ENCODE results near the gene GPATCH11. TPM values are rescaled to one million over a fixed set of nuclear protein-coding genes. Genes with fewer than 3 reads are reported as not detected.

GPATCH11 gene
- total RNA-seq = 7.8 TPM
- long read RNA-seq, transcript GPATCH11-202 (9 exons, 3,906 nt) = major isoform, 13 of 29 reads
- long read RNA-seq, partial matches to known transcripts = 8 of 29 reads
- long read RNA-seq, other reads (novel, unspliced or antisense) = 4 of 29 reads

DNA sequence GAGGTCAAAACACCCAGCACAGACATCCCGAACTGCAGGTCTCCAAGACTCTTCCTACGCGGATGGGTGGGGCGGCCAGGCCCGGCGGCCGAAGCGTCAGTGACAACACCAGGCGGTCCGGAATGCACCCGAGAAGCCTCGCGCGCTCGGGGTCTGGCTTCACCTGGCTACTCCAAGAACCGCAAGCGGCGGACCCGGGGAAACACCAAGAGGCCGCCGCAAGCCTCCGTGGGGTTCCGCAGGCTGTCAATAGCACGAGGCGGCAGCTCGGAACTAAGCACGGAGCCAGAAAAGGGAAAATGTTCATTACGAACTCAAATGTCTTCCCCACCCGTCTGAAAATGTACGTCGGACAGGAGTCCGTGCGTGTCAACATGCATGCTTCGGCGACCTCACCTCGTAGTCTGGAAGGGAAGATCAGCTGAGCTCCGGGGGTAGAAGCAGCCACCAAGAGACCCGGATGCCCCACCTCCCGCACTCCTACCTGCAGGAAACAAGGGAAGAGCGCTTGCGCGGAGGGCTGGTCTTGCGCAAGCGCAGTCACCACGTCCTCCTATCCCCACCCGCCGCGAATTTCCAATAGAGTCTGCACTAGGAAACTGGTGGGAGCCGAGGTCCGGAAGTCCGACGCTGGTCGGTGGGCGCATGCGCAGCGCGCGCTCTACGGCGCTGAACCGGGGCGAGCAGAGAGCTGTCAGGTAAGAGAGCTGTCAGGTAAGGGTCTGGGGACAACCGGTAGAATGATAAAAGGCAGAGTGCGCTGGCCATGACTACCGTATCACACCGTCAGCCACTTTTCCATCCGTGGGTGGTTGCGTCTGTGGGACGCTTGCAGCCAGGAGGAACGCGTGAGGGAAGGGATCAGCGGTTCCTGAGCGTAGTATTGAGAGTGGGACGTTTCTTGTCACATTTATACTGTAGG, at the start of gene GPATCH11, which contains the start of gene HEATR5B:
GPATCH11 (plus strand) TSS at position 646 of the 922 bp plus-strand sequence. CDS start 3,864 bp downstream, outside the sequence.
HEATR5B (minus strand) TSS at position 500 of the 922 bp plus-strand sequence. CDS start 958 bp downstream, outside the sequence.
- H3K4me3 ChIP-seq = peak within 1 kb of the TSS; percentile 90
- no peaks in the 10 kb centered on the region for H3K9me3 ChIP-seq
- H3K4me1 ChIP-seq = peaks cover 40% of the 10 kb centered on the region
- intact Hi-C loops (cut with DNase I) = no loop called here
- DNase-seq (peak; percentile 96), ATAC-seq (peak; percentile 96)
- no peaks in the 10 kb centered on the region for H3K27me3 ChIP-seq
- H3K36me3 ChIP-seq = peaks cover 11% of the 10 kb centered on the region
- H3K27ac ChIP-seq = peak within 1 kb of the TSS; percentile 88
- TF ChIP-seq, protein P1, sequence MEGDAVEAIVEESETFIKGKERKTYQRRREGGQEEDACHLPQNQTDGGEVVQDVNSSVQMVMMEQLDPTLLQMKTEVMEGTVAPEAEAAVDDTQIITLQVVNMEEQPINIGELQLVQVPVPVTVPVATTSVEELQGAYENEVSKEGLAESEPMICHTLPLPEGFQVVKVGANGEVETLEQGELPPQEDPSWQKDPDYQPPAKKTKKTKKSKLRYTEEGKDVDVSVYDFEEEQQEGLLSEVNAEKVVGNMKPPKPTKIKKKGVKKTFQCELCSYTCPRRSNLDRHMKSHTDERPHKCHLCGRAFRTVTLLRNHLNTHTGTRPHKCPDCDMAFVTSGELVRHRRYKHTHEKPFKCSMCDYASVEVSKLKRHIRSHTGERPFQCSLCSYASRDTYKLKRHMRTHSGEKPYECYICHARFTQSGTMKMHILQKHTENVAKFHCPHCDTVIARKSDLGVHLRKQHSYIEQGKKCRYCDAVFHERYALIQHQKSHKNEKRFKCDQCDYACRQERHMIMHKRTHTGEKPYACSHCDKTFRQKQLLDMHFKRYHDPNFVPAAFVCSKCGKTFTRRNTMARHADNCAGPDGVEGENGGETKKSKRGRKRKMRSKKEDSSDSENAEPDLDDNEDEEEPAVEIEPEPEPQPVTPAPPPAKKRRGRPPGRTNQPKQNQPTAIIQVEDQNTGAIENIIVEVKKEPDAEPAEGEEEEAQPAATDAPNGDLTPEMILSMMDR (IDR thresholded peaks at IDR 0.05) = no peak

DNA sequence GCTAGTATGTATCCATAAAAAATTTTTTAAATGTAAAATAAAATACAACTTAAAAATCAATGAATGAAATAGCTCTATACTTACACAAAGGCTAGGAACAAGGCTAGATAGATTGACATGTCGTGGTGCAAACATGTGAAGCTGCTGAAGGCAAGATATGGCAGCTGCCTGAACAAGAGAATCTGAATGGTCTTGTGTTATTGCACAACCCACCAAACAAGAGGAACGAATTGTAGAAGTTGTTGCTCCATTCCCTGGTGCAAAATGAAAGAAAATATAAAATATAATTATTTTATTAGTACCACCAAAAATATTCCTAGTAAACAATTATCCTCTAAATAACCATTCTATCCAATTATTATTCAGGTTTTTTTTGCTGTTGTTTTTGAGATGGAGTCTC, 46.5 kb upstream of the GPATCH11 start:
- Histone ChIP-seq H3K27me3 (no peaks in the 10 kb centered on the region), H3K36me3 (peaks cover 69% of the 10 kb centered on the region), H3K4me3 (no peak overlapping the region), H3K4me1 (no peaks in the 10 kb centered on the region), H3K27ac (no peak overlapping the region), H3K9me3 (no peaks in the 10 kb centered on the region)
- TF ChIP-seq, protein P1 (IDR thresholded peaks at IDR 0.05) = no peak
- DNase-seq (no peak), ATAC-seq (no peak)
- intact Hi-C loops (cut with DNase I) = no loop called here

DNA sequence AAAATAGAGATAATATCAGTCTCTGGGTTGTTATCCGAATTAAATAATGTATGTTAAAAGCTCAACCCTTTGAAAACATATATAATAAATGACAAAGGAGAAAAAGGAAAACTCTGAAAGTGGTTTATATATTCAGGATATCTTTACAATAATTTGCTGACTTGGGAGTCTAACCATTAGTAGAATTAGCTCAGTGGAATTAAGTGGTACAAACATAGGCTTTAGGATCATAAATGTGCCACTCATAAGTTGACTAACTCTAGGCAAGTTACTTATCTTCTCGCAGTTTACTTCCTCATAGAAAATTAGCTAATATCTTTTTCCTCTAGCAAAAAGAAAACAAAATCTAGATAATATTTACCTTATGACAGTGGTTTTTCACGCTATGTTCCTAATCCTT, 44.7 kb upstream of the GPATCH11 start:
- Histone ChIP-seq H3K4me3 (no peak overlapping the region), H3K9me3 (no peaks in the 10 kb centered on the region), H3K27ac (no peak overlapping the region), H3K27me3 (no peaks in the 10 kb centered on the region), H3K4me1 (no peaks in the 10 kb centered on the region), H3K36me3 (peaks cover 68% of the 10 kb centered on the region)
- intact Hi-C loops (cut with DNase I) = no loop called here
- DNase-seq (no peak), ATAC-seq (no peak)
- TF ChIP-seq, protein P1 (IDR thresholded peaks at IDR 0.05) = no peak

DNA sequence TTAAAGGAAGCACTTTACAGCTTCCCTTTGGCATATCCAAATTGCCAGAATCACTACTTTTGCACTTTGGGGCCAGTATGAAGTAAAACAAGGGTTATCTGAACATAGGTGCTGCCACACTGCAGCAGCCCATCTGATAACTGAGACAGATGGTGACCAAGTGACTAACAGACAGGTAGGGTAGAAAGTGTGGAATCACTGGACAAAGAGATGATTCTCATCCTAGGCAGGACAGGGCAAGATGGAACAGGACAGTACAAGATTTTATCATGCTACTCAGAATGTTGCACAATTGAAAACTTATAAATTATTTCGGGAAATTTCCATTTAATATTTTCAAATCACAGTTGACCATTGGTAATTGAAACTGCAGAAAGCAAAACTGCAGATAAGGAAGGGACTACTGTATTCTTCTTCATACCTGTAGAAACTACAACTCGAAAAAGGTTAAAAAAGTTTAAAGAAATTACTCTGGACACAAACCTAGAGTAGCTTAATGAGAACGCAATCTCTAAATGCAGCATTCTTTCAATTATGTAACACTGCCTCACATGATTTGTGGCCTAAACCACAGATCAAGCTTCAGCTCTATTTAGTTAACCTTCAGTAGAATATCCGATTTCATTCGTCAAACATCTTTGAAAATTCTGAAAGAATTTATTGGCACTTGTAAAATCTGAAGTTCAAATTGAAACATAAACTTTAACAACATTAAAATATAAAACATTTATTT, 31.6 kb upstream of the GPATCH11 start:
- intact Hi-C loops (cut with DNase I) = no loop called here
- ATAC-seq (no peak), DNase-seq (no peak)
- H3K4me3 ChIP-seq = no peak overlapping the region
- no peaks in the 10 kb centered on the region for H3K9me3 ChIP-seq
- peaks cover 94% of the 10 kb centered on the region for H3K36me3 ChIP-seq
- H3K4me1 ChIP-seq = no peaks in the 10 kb centered on the region
- TF ChIP-seq, protein P1 (IDR thresholded peaks at IDR 0.05) = no peak
- H3K27ac ChIP-seq = no peak overlapping the region
- H3K27me3 ChIP-seq = no peaks in the 10 kb centered on the region

DNA sequence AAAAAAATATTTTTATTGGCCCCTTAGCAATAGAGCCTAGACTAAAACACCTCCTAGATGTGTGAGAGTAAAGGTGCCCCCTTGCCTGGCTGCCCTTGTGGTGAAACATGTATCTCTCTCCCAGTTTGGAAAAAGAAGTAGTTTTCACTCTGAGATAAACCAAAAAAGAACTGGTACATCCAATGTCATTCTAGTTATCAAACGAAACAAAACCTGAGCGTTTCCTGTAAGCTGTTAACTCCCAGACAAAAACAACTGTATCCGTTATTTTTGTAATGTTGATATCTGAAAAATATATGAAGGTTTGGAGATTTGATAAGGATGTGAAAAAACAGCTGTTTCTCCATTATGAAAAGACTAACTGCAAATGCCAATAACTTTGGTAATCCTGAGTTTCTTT, 24.5 kb upstream of the GPATCH11 start:
- no peaks in the 10 kb centered on the region for H3K9me3 ChIP-seq
- intact Hi-C loops (cut with DNase I) = no loop called here
- DNase-seq (no peak), ATAC-seq (no peak)
- H3K4me3 ChIP-seq = no peak overlapping the region
- no peaks in the 10 kb centered on the region for H3K27me3 ChIP-seq
- H3K27ac ChIP-seq = no peak overlapping the region
- H3K36me3 ChIP-seq = peaks cover 98% of the 10 kb centered on the region
- TF ChIP-seq, protein P1 (IDR thresholded peaks at IDR 0.05) = no peak
- H3K4me1 ChIP-seq = no peaks in the 10 kb centered on the region
